Testis (tissue), 2 donors: ENCODE measurements around the gene C16orf92.

Experiments
- CTCF ChIP-seq, 3 experiments: fragments of 450-650 bp in 2 of 3; fragments of 200-600 bp in 1 of 3; sonication (generic) in 1 of 3; IDR thresholded peaks; one replicate each; pipeline ENCODE4 v1.5.1; 2016 to 2019; ENCODE audit warnings: antibody characterized with exemption in 3 of 3, mild to moderate bottlenecking in 2 of 3, moderate library complexity in 1 of 3
- POLR2A ChIP-seq: fragments of 450-650 bp; IDR thresholded peaks from one replicate; pipeline ENCODE4 v1.6.1; 2017; ENCODE audit warnings: antibody characterized with exemption, mild to moderate bottlenecking, moderate library complexity

- TF ChIP-seq CTCF (IDR thresholded peaks at IDR 0.05), result no peak
- no peak for TF ChIP-seq POLR2A
Observed at GRCh38 chr16:30066761-30067583, 44.0 kb downstream of the C16orf92 start.
